Esophagus squamous epithelium (tissue), 4 donors: ENCODE data around the gene TNRC6B.

Experiments
- POLR2A ChIP-seq, 4 donors: fragments of 450-650 bp; IDR thresholded peaks; one replicate each; pipeline ENCODE4 v1.6.1; 2017; ENCODE audit warnings: antibody characterized with exemption in 4 of 4, mild to moderate bottlenecking in 4 of 4, moderate library complexity in 3 of 4
- TF ChIP-seq, protein P1 (sequence below), 6 experiments: fragments of 450-650 bp in 4 of 6; fragments of 200-600 bp in 2 of 6; sonication (generic) in 2 of 6; IDR thresholded peaks; one replicate each; pipeline ENCODE4 v1.5.1; 2016 to 2019; ENCODE audit warnings: antibody characterized with exemption in 6 of 6, mild to moderate bottlenecking in 4 of 6, moderate library complexity in 4 of 6

DNA sequence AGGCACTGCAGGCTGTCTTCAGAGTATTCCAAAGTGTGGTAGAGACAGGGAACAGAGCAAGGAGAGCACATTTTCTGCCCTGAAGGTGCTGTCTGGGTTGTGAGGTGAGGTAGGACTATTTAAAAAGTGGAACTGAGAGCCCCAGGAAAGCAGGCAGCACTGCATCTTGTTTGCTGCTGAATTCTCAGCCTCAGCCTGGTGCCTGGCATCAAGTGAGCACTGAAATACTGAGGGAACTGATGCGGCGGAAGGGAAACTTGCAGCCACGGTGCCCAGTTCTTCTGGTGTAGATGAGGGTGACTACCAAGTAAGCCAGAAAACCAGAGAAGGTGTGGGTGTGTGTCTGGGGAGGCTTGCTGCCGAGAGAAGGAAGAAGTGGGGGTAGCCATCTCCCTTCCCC is 59.5 kb downstream of the TNRC6B start:
- no peak for TF ChIP-seq POLR2A (IDR thresholded peaks at IDR 0.05)
- TF ChIP-seq, protein P1, sequence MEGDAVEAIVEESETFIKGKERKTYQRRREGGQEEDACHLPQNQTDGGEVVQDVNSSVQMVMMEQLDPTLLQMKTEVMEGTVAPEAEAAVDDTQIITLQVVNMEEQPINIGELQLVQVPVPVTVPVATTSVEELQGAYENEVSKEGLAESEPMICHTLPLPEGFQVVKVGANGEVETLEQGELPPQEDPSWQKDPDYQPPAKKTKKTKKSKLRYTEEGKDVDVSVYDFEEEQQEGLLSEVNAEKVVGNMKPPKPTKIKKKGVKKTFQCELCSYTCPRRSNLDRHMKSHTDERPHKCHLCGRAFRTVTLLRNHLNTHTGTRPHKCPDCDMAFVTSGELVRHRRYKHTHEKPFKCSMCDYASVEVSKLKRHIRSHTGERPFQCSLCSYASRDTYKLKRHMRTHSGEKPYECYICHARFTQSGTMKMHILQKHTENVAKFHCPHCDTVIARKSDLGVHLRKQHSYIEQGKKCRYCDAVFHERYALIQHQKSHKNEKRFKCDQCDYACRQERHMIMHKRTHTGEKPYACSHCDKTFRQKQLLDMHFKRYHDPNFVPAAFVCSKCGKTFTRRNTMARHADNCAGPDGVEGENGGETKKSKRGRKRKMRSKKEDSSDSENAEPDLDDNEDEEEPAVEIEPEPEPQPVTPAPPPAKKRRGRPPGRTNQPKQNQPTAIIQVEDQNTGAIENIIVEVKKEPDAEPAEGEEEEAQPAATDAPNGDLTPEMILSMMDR (IDR thresholded peaks at IDR 0.05), result no peak
